Measurements from ENCODE around the gene SLIT1.
"Not testable (repeated sequence)": the region's sequence is repeated elsewhere in the genome, so short reads cannot be mapped to it uniquely, and the experiment has no call there.

SLIT1 gene

DNA sequence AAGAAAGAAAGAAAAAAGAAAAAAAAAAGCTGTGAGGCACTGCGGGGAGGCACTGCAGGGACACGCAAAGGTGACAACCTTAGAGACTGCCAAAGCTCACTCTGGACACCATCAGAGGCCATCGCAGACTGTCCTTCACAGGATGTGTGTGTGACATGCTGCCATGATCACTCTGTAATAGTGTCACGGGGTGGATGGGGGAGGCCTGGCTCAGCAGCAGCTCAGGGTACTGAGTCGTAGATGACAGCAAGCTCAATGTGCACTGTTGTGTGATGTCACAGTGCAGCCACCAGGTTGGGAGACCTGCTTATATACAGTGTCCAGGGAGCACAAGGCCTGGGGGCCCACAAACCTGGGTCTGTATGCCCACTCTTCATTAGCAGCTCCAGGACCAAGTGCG is 83.3 kb downstream of the SLIT1 start:
- no peak for DNase-seq

- no peak for DNase-seq
These were observed 84.4 kb downstream of the SLIT1 start for GRCh38 chr10:97101166-97101940.

- DNase-seq: no peak
These were observed 85.1 kb downstream of the SLIT1 start for GRCh38 chr10:97100657-97101056.

- no peak for DNase-seq
These were observed 85.9 kb downstream of the SLIT1 start for GRCh38 chr10:97099868-97100267.

DNA sequence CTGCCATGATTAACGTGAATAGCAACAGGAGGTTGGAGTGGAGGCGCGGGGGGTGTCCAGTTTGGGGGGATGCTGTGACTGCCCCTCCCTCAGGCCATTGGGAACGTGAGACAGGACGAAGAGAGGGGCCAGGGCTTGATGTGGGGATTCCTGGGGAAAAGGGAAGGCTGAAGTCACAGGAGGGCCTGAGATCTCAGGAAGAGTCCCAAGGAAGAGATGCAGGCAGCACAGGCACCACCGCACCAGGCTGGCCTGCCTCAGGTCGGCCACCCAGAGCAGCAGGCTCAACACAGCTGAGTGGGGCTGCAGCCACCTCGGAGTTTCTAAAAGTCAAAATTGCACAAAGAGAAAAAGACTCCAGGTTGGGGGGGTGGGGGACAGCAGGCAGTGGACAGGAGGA is 86.7 kb downstream of the SLIT1 start:
- no peak for DNase-seq

DNA sequence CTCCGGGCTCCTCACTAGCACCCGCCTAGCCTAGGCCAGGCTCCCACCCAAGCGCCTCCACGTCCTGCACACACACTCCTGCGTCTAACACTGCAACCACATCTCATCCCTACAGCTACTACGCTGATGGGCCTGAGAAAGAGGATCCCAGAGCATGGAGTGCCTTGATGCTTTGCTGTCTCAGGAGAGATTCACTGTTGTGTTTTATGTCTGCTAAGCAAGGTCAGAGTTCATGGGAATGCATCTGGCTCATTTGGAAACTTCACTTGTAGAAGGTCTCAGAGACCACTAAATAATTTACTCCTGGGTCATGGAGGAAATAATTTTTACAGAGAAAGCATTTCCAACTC is 88.7 kb downstream of the SLIT1 start:
- no peak for DNase-seq

DNA sequence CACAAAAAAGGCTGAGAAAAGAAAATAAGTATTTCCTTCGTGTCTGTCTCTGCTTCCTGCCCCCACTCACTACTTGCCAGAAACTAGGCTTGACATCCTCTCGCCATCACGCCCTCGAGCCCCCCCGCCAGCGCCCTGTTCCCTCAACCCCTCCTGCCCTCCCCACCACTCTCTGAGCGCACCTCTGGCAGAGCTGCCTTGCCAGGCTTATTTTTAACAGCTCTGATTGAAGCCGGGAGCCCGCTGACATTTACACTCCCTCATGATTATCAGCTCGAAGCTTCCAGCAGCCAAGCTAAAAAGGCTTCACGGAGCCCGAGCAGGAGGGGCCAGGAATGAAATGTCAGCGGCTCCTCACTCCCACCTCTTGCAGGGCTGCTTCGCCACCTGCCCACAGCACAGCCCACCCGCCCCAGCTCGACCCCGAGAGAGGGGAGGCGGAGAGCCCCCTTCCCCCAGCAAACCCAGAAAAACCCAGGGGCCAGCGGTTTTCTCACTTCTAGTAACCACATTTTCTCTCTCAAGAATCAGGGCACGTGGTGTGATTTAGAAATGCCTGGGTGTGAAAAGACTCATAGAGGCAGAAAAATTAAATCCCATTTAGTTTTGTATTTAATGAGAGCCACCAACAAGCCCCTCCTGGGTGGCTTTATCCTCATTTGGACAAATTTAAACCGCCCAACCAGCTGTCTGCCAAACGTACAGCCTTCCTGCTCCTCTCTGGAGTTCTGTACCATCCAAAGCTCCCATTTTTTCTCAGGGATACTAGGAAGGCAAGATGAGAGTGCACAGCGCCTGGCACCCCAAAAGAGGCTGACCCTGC is 89.3 kb downstream of the SLIT1 start:
- DNase-seq: no peak

- DNase-seq: no peak
These were observed 90.0 kb downstream of the SLIT1 start for GRCh38 chr10:97095701-97096260.

DNA sequence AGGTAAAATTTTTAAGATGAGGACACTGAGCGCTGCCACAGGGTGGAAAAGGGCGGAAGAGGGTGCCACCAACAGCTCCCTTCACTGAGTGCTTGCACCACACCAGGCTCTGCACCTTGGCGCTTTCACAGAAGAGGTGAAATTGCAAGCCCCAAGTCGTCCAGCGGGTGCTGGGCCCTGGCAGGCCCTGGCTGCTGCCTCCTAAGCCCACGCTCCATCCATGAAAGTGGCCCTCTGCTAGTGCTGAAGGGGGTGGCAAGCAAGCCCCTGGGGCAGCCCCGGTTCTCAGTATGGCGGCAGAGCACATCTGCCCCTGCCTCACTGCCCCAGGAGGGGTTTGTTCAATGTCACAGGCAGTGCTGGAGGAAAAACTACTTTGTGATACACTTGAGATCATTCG is 95.1 kb downstream of the SLIT1 start:
- DNase-seq: no peak

GRCh38 chr10:97090035-97090434 is 95.7 kb downstream of the SLIT1 start:
- no peak for DNase-seq

DNA sequence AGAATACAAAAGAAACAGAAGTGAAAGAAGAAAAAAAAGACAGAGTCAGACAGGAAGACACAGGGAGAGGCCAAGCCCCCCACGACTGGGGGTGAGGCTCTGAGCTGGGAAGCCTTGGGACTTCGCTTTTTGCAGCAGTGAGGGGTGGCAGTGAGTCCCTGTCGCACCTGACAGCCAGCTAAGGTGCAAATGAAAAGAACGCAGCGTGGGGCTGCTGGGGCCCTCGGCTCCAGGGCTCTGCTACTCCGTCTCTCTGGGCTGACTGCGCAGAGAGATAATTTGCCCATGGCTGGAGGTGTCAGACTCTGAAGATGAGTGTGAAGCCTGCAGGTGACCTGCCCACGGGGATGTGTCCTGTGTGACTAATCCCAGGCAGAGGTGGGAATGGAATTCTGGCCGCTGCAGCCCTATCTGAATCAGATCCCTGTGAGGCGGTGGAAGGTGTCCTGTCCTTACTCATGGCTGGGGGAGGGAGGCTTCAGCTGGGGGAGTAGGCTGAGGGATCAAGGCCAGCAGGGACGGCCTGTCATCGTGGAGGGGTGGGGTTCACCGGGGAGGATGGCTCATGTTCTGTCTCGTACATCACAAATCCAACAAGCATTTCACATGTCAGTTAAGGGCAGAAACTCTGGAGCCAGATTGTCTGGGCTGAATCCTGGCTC is 96.4 kb downstream of the SLIT1 start:
- DNase-seq: no peak

DNA sequence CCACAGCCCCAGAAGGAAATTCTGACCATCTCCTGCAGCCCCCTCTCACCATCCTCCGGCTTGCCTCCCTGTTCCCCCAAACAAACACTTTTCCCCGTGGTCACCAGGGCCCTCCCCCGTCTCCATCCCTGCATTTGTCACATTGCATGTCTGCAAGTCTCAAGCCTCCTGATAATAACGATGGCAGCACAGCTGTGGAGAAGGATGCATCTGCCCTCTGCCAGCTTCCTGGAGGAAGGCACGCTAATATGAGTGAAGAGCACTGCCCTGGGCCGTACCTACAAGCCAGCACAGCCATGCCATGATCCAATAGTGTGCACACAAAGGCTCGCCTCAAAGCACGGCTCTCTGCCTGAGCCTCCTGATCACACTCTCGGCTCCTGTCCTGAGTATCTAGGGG is 98.5 kb downstream of the SLIT1 start:
- DNase-seq: no peak

DNA sequence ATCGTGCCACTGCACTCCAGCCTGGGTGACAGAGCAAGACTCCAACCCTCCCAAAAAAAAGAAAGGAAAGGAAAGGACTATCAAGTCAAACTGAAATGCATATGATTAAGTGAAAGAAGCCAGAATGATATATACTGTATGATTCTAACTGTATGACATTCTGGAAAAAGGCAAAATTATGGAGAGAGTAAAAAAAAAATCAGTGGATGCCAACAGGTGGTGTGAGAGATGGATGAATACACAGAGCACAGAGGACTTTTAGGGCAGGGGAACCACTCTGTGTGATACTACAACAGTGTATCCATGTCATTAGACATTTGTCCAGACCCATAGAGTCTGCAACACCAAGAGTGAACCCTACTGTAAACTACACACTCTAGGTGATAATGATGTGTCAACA is 99.2 kb downstream of the SLIT1 start:
- no peak for DNase-seq

- DNase-seq: no peak
These were observed 102.4 kb downstream of the SLIT1 start for GRCh38 chr10:97083228-97083829.

DNA sequence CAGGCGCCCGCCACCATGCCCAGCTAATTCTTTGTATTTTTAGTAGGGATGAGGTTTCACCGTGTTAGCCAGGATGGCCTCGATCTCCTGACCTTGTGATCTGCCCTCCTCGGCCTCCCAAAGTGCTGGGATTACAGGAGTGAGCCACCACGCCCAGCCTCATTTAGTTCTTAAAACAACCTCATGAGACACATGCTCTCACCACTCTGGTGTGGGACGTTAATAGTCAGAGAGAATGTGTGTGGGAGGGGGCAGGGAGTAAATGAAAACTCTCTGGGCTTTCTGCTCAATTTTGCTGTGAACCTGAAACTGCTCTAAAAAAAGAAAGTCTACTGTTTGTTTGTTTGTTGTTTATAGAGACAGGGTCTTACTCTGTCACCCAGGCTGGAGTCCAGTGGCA is 103.2 kb downstream of the SLIT1 start:
- DNase-seq: not testable (repeated sequence)

GRCh38 chr10:97081621-97082235 is 104.0 kb downstream of the SLIT1 start:
- peak; percentile 43 for DNase-seq

DNA sequence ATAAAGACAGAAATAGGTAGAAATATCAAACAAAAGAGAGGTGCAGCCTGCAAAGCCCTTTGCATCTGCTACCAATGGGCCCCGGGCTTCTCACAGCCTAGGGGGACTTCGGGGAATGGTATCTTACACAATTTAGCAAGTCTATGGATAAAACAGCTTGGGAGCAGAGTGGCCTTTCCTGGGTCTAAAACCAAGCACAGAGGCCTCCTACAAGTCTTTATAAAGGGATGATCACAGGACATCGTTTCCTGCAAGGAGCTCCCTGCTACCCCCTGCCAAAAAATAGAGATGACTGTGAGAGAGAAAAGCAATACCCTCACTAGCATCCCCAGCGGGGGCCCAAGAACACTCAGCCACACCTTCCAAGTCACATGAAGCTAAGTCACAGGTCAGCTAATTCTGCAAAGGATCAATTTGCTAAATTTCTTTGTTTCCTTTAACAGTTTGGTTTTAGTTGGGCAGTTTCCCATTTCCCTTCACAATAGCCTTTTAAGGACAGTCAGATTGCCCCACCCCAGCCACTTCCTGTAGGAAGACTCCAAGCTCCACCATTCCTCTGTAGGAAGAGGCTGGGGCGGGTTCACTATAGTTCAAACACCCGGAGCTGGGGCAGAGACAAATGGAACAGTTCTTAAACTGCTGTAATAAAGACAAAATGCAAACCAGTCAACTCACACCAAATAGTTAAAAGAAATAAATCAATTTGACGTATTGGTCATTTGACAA is 105.5 kb downstream of the SLIT1 start:
- no peak for DNase-seq

DNA sequence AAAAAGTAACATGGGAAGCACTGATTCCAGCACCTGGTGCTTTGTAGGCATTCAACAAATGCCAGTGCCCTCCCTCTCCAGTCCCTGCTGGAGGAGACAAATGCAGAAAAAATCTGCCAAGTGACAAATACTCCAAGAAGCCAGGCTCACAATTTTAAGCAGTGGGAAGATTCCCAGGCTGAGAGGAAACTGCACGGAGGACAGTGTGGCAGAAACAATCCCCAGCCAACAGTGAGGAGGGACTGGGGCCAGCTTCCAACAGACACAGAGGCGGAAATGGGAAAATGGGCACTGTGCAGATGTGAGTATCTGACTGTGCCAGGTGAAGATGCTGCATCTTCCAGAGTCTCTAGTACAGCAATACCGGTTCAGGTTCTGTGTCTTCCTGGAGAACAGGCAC is 106.3 kb downstream of the SLIT1 start:
- no peak for DNase-seq

- no peak for DNase-seq
These were observed 106.8 kb downstream of the SLIT1 start for GRCh38 chr10:97078938-97079445.

DNA sequence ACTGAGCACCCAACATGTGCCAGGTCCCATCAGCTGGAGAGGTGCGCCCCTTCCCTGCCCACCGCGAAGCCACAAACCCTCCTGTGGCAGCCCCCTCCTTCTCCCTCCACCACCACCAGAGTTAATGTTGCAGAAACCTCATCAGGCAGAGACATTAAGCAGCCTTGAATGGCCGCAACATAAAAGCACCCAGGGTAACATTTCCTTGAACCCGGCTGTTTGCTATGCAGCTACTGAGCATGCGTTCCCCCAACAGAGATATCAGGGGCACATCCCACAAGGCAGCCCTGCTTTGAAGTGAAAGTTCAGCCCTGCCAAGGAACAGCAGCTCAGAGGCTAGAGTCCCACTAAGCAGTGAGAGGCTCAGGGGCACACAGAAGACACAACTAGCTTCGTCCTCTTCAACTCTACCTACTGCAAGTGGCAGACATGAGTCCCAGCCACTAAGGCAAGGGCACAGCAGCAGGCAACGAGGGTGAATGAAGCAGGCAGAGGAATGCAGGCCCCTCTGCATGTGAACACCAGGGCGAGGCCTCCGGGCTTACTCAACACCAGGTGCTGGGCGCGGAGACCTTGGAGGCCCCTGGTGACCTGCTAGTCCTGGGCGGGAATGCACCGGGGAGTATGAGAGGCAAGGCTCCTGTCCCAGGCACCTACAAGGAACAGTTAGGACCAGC is 107.4 kb downstream of the SLIT1 start:
- no peak for DNase-seq

DNA sequence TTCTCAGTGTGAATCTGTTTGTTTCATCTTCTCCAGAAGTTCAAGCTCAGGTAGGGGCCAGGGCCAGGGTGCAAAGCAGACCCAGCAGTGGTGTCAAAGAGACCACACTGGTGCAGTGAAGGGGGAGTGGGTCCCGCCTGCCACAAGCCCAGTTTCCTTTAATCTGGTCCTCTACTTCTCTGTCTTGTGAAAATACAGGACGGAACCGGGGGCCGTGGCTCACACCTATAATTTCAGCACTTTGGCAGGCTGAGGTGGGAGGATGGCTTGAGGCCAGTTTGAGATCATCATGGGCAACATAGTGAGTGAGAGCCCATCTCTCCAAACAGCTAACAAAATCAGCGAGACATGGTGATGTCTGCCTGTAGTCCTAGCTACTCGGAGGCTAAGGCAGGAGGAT is 109.0 kb downstream of the SLIT1 start:
- no peak for DNase-seq
